Sigmoid colon (tissue), 4 donors: ENCODE results near the gene PRICKLE1.

Experiments used
- EP300 ChIP-seq, 4 donors: sonication (generic); formaldehyde crosslinking; IDR thresholded peaks; one replicate each; pipeline ENCODE4 v1.6.1; 2017; ENCODE audit warnings: antibody characterized with exemption in 4 of 4
- POLR2A ChIP-seq, 2 donors: fragments of 450-650 bp; IDR thresholded peaks; one replicate each; pipeline ENCODE4 v1.6.1; 2016; ENCODE audit warnings: antibody characterized with exemption in 2 of 2, mild to moderate bottlenecking in 2 of 2, moderate library complexity in 2 of 2
- POLR2AphosphoS5 ChIP-seq, 4 donors: sonication (generic); formaldehyde crosslinking; IDR thresholded peaks; one replicate each; pipeline ENCODE4 v1.6.1; 2017; ENCODE audit warnings: antibody characterized with exemption in 4 of 4
- TF ChIP-seq, protein P1 (sequence below), 4 experiments: fragments of 450-650 bp in 3 of 4; fragments of 200-600 bp in 1 of 4; IDR thresholded peaks; one replicate each; pipeline ENCODE4 v1.5.1; 2016 to 2019; ENCODE audit warnings: antibody characterized with exemption in 4 of 4, mild to moderate bottlenecking in 3 of 4, moderate library complexity in 2 of 4

- TF ChIP-seq, protein P1, sequence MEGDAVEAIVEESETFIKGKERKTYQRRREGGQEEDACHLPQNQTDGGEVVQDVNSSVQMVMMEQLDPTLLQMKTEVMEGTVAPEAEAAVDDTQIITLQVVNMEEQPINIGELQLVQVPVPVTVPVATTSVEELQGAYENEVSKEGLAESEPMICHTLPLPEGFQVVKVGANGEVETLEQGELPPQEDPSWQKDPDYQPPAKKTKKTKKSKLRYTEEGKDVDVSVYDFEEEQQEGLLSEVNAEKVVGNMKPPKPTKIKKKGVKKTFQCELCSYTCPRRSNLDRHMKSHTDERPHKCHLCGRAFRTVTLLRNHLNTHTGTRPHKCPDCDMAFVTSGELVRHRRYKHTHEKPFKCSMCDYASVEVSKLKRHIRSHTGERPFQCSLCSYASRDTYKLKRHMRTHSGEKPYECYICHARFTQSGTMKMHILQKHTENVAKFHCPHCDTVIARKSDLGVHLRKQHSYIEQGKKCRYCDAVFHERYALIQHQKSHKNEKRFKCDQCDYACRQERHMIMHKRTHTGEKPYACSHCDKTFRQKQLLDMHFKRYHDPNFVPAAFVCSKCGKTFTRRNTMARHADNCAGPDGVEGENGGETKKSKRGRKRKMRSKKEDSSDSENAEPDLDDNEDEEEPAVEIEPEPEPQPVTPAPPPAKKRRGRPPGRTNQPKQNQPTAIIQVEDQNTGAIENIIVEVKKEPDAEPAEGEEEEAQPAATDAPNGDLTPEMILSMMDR (IDR thresholded peaks at IDR 0.05) = no peak
- TF ChIP-seq POLR2A (IDR thresholded peaks at IDR 0.05) (no peak), POLR2AphosphoS5 (IDR thresholded peaks at IDR 0.05) (no peak), EP300 (IDR thresholded peaks at IDR 0.05) (no peak)
Measured at GRCh38 chr12:42586268-42586667, 3.3 kb downstream of the PRICKLE1 start.
